NCI-H748 treated with DMSO at 0.1 percent for 48 hours (cell line): Measurements from ENCODE around the gene DAGLB.
"Not testable (repeated sequence)": the region's sequence is repeated elsewhere in the genome, so short reads cannot be mapped to it uniquely, and the experiment has no call there.

Source experiments
- DNase-seq: peaks from one replicate; lab custom pipeline; 2025; lab: John Stamatoyannopoulos, UW

The DAGLB gene

GRCh38 chr7:6398943-6399342 lies 48.8 kb downstream of the DAGLB start:
- DNase-seq, result no peak

- not testable (repeated sequence) for DNase-seq
These were observed 49.8 kb downstream of the DAGLB start for GRCh38 chr7:6397759-6398495.

GRCh38 chr7:6395898-6396595 lies 51.7 kb downstream of the DAGLB start:
- DNase-seq, result no peak

GRCh38 chr7:6394114-6394513 lies 53.6 kb downstream of the DAGLB start:
- DNase-seq, result no peak

- DNase-seq, result no peak
These were observed 54.1 kb downstream of the DAGLB start for GRCh38 chr7:6393667-6394056.

- no peak for DNase-seq
These were observed 54.8 kb downstream of the DAGLB start for GRCh38 chr7:6392712-6393666.

- DNase-seq, result no peak
These were observed 58.0 kb downstream of the DAGLB start for GRCh38 chr7:6389728-6390127.

GRCh38 chr7:6387734-6388294 lies 59.9 kb downstream of the DAGLB start:
- DNase-seq, result no peak

- DNase-seq, result no peak
These were observed 61.0 kb downstream of the DAGLB start for GRCh38 chr7:6386779-6387178.

GRCh38 chr7:6385909-6386560 lies 61.7 kb downstream of the DAGLB start:
- DNase-seq, result no peak

- DNase-seq, result no peak
These were observed 62.5 kb downstream of the DAGLB start for GRCh38 chr7:6385110-6385781.

- no peak for DNase-seq
These were observed 63.4 kb downstream of the DAGLB start for GRCh38 chr7:6384327-6384726.

- DNase-seq, result no peak
These were observed 64.9 kb downstream of the DAGLB start for GRCh38 chr7:6382817-6383216.

- not testable (repeated sequence) for DNase-seq
These were observed 65.9 kb downstream of the DAGLB start for GRCh38 chr7:6381846-6382245.

- no peak for DNase-seq
These were observed 67.3 kb downstream of the DAGLB start for GRCh38 chr7:6380310-6381095.

GRCh38 chr7:6379886-6380285 lies 67.9 kb downstream of the DAGLB start:
- DNase-seq, result no peak

GRCh38 chr7:6378556-6378955 lies 69.2 kb downstream of the DAGLB start:
- DNase-seq, result not testable (repeated sequence)

- DNase-seq, result no peak
These were observed 70.9 kb downstream of the DAGLB start for GRCh38 chr7:6376820-6377219.

GRCh38 chr7:6375348-6376101 lies 72.2 kb downstream of the DAGLB start:
- DNase-seq, result no peak
